Measurements from ENCODE around the gene PI16. TPM values are rescaled to one million over a fixed set of nuclear protein-coding genes. Genes with fewer than 3 reads are reported as not detected.

PI16 gene, protein sequence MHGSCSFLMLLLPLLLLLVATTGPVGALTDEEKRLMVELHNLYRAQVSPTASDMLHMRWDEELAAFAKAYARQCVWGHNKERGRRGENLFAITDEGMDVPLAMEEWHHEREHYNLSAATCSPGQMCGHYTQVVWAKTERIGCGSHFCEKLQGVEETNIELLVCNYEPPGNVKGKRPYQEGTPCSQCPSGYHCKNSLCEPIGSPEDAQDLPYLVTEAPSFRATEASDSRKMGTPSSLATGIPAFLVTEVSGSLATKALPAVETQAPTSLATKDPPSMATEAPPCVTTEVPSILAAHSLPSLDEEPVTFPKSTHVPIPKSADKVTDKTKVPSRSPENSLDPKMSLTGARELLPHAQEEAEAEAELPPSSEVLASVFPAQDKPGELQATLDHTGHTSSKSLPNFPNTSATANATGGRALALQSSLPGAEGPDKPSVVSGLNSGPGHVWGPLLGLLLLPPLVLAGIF
- not detected in 2 replicates for total RNA-seq

GRCh38 chr6:36954262-36954931 lies at the start of gene PI16:
Gene PI16 (plus strand): TSS chr6:36954738. CDS start chr6:36954761, 23 bp downstream.

DNA sequence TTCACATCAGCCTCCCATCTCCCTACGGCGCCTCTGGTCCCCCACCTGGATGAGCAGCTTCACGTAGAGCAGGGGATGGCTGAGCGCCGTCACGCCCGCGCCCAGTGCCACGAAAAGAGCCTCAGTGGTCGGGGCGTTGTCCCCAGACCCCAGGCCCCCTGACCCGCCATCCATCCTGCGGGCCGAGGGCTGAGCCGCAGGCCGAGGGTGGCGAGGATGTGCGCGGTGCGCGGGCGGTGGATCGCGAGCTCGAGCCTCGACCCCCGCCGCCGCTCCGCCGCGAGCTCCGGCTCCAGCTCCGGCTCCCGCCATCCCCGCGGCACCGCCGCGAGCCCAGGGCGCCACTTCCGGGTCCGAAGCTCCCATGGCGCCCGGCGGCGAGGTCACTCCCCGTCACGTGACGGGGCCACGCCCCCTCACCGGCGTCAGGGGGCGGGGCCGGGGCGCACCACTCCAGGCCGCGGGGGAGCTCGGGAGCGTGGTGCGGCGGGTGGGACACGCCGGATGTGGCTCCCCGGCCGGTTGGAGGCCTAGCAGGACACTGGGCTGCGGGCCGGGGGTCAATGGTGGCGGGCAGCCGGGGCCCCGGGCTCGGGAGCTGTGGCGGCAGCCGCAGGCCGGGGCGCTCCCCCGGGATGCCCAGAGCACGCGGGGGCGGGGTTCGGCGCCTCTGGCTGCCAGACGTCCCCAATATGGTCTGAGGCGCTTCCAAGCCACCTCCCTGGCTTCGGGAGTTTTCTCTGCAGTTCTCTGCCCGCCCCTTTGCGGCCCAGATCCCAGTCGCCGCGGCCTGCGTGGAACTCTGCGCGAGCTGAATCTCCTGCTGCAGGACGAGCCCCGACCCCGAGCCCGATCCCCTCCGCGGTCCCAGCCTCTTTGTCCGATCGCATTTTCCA lies 31.5 kb downstream of the PI16 start, which contains the start of gene MTCH1:
Gene MTCH1 (minus strand): TSS at position 389 of the 896 bp plus-strand sequence. CDS start 23 bp downstream, at position 366.

DNA sequence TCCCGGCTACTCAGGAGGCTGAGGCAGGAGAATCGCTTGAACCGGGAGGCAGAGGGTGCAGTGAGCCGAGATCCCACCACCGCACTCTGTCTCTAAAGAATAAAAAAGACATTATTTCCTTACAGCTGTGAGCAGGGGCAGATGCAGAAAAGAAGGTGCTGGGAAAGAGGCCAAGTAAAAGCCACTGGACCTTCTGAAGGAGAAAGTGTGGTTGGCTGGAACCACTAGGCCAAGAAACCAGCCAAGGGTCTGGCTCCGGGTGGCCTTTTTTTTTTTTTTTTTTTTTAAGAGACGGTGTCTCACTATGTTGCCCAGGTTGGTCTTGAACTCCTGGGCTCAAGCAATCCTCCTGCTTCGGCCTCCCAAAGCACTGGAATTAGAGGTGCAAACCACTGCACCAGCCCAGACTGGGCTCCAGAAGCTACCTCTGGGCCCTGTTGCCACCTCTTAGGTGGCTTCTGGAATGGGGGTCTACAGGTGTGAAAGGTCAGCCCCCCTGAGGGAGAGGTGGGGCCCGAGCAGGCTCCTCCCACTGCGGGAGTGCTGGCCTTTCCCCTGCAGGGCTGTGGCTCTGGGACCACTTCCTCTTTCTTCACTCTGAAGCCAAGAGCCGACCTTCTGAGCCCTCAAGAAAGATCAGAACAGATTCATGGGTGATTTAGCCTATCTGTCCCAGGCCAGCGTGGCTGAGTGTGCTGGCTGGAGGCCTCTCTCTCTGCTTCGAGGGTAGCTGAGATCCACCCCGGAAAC lies 50.7 kb downstream of the PI16 start, which contains the start of gene FGD2:
Gene FGD2 (plus strand): TSS at position 595 of the 750 bp plus-strand sequence. CDS start 163 bp downstream, outside the sequence.

Other genes with a start within 250 kb of the PI16 start
- 4.6 and 5.8 TPM in 2 replicates for gene CPNE5, start 115.3 kb upstream of the PI16 start, total RNA-seq
- gene PPIL1, start 79.9 kb upstream of the PI16 start, total RNA-seq, result 44.4 and 48.7 TPM in 2 replicates
- 19.2 and 23.3 TPM in 2 replicates for gene C6orf89, start 68.8 kb upstream of the PI16 start, total RNA-seq
- 297 and 327 TPM in 2 replicates for gene MTCH1, start 31.5 kb downstream of the PI16 start, total RNA-seq
- not detected in 2 replicates for gene FGD2, start 50.9 kb downstream of the PI16 start, total RNA-seq
- 3.2 and 3.6 TPM in 2 replicates for gene PIM1, start 215.4 kb downstream of the PI16 start, total RNA-seq

All from epithelial cell of umbilical artery (primary cell).